SU-DHL-6 (cell line): Measurements from ENCODE around the gene ARHGAP44.

ENCODE experiments used
- CTCF ChIP-seq: fragments of 200-600 bp; sonication (generic); IDR thresholded peaks from one replicate; pipeline ENCODE4 v1.5.1; 2017; ENCODE audit warnings: antibody characterized with exemption, mild to moderate bottlenecking, low read length, moderate library complexity; ENCODE audit not compliant: insufficient read depth, poor library complexity, severe bottlenecking
- EZH2phosphoT487 ChIP-seq: fragments of 200-600 bp; sonication (generic), shearing (Covaris generic); conservative IDR thresholded peaks from 2 replicates; pipeline ENCODE4 v1.6.1; 2018; ENCODE audit warnings: mild to moderate bottlenecking, antibody characterized with exemption, low read length, moderate library complexity, mixed read lengths

DNA sequence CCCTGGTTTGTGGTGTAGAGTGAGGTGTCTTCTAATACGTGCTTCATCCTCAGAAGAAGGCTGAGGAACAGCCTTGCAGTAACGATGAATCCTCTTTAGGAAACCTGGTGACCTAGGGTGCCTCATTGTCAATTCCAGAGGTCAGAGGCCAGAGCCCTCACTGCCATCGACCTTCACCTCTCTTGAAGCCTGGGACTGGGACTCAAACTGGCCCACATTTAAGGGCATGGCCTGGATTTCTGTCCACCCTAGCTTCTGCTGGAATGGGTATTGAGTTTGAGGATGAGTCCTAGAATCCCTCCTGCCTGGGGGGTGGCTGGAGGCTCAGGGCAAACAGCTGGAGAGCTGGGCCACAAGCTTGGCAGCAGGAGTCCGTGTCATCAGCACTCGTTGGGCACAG is 189.9 kb downstream of the ARHGAP44 start:
- TF ChIP-seq CTCF, result no peak
- TF ChIP-seq EZH2phosphoT487, result no peak
